ENCODE data around the gene GNG12.

GNG12 gene

DNA sequence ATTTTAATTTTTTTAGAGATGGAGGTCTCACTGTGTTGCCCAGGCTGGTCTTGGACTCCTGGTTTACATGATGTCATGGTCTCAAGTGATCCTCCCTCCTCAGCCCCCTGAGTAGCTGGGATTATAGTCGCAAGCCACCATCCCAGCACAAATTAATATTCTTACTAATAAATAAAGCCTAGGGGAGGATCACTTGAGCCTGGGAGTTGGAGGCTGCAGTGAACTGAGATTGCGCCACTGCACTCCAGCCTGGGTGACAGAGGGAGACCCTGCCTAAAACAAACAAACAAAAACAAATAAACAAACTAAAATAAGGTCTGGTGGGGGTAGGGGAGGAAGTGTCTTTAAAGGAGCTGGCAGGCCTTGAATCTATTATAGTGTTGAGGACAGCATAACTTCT lies 157.0 kb downstream of the GNG12 start:
- DNase-seq (ENCODE audit: low spot score) = no peak
- no peak for TF ChIP-seq CTCF (IDR thresholded peaks at IDR 0.05)
- H3K27ac ChIP-seq = no peak overlapping the region
- H3K4me3 ChIP-seq = no peak overlapping the region

DNA sequence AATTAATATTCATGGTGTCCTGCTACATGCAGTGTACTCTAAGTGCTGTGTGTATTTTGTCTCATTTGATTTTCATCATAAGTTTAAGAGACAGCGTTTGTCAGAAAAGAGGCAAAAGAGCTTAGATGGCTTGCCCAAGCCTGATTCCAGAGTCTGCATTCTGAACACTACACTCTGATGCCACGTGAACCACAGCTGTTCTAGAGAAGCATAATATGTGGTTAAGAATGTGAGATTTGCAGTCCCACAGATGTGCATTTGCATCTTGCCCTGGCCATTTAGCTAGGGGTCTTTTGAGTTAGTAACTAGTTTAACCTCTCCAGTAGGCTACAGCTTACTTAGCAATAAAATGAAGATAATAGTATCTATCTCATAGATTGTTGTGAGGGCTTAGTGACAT lies 157.5 kb downstream of the GNG12 start:
- Histone ChIP-seq H3K27ac (no peak overlapping the region), H3K4me3 (no peak overlapping the region)
- no peak for TF ChIP-seq CTCF (IDR thresholded peaks at IDR 0.05)
- DNase-seq (ENCODE audit: low spot score) = no peak

GRCh38 chr1:67674260-67675011 lies 158.8 kb downstream of the GNG12 start:
- Histone ChIP-seq H3K4me3 (no peak overlapping the region), H3K27ac (no peak overlapping the region)
- no peak for TF ChIP-seq CTCF (IDR thresholded peaks at IDR 0.05)
- no peak for DNase-seq (ENCODE audit: low spot score)

DNA sequence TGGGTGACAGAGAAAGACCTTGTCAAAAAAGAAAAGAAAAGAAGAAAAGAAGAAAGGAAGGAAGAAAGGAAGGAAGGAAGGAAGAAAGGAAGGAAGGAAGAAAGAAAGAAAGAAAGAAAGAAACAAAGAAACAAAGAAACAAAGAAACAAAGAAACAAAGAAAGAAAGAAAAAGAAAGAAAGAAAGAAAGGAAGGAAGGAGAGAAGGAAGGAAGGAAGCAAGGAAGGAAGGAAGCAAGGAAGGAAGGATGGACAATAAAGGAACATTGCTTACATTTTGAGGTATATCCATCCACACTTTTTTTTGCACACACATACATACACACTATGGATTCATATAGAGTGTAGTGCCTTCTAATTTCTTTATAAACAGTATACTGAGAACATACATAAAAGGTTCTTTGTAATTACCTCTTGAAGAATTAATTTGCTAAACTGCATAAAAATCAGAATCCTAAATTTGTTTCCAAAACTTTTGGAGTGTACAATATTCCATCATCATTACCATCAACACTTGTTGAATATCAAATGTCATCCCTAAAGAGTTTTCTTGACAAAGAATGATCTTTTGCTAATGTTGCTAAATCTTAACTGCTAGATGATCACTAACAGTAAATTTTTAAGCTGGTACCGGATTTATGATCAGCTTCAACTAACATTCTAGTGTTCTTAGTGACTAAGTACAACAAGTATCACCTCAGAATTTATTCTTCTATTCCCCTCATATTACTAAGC lies 159.6 kb downstream of the GNG12 start:
- H3K27ac ChIP-seq = no peak overlapping the region
- H3K4me3 ChIP-seq = no peak overlapping the region
- no peak for TF ChIP-seq CTCF (IDR thresholded peaks at IDR 0.05)
- DNase-seq (ENCODE audit: low spot score) = no peak

DNA sequence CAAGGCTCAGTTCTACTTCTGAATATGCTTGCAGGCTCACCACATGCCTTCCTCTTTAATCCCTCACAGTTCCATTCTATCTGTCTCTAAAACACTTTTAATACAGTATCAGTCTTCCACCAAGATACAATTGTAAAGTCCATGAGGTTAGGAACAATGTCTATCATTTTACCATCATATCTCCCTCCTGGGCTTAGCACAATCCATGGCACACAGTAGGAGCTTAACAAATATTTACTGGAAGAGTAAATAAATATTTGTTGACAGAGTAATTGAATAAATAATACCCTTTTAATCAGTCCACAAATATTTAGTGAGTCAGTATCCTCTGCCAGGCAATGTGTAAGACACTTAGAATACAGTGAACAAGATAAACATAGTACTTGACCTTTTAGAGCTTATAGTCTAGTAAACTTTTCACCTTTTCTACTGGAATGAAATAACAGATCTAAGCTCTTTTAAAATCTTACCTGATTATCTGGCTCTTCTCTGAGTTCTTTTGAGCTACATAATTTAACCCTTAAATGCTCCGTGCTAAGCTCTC lies 160.9 kb downstream of the GNG12 start:
- Histone ChIP-seq H3K27ac (no peak overlapping the region), H3K4me3 (no peak overlapping the region)
- TF ChIP-seq CTCF (IDR thresholded peaks at IDR 0.05) = no peak
- no peak for DNase-seq (ENCODE audit: low spot score)

- H3K4me3 ChIP-seq = no peak overlapping the region
Measured at GRCh38 chr1:67668660-67669059, 164.6 kb downstream of the GNG12 start.

More at GRCh38 chr1:67668660-67669059, 164.6 kb downstream of the GNG12 start:
- TF ChIP-seq CTCF (IDR thresholded peaks at IDR 0.05) = no peak
- DNase-seq (ENCODE audit: low spot score) = no peak
- H3K27ac ChIP-seq = no peak overlapping the region
